Liver (tissue), 9 donors: ENCODE data around the gene AGL. TPM values are rescaled to one million over a fixed set of nuclear protein-coding genes. Genes with fewer than 3 reads are reported as not detected.
A peak's percentile ranks its signal among the peaks of the same experiment; 100 is the strongest.

Experiments
- DNase-seq: peaks from one replicate; pipeline ENCODE4 v3.0.0-alpha.2; 2017; ENCODE audit warnings: low spot score
- H3K27ac ChIP-seq, 2 donors: one replicate each; pipeline ENCODE4 v1.7.0; 2013; ENCODE audit warnings: inconsistent platforms in 2 of 2, low read length in 2 of 2, control low read depth in 1 of 2, low read depth in 1 of 2, mild to moderate bottlenecking in 1 of 2
- H3K27me3 ChIP-seq, 4 donors: one replicate each; pipeline versions ENCODE4 v1.6.1 to v1.7.0; 2013; ENCODE audit warnings: low read length in 3 of 4, inconsistent platforms in 1 of 4, mild to moderate bottlenecking in 1 of 4, moderate library complexity in 1 of 4; ENCODE audit not compliant: control insufficient read depth in 4 of 4, insufficient read depth in 4 of 4
- H3K36me3 ChIP-seq, 4 donors: one replicate each; pipeline versions ENCODE4 v1.6.1 to v1.7.0; 2013; ENCODE audit warnings: low read length in 3 of 4, mild to moderate bottlenecking in 3 of 4, low read depth in 1 of 4, moderate library complexity in 1 of 4; ENCODE audit not compliant: control insufficient read depth in 4 of 4, insufficient read depth in 3 of 4
- H3K4me1 ChIP-seq, 4 donors: one replicate each; pipeline versions ENCODE4 v1.6.1 to v1.7.0; 2013; ENCODE audit warnings: low read length in 3 of 4, mild to moderate bottlenecking in 3 of 4, moderate library complexity in 1 of 4; ENCODE audit not compliant: control insufficient read depth in 4 of 4, insufficient read depth in 4 of 4
- H3K4me3 ChIP-seq, 3 donors: one replicate each; pipeline versions ENCODE4 v1.6.1 to v1.7.0; 2013; ENCODE audit warnings: low read length in 3 of 3, control low read depth in 1 of 3, low read depth in 1 of 3, mild to moderate bottlenecking in 1 of 3
- H3K9ac ChIP-seq, 2 donors: one replicate each; pipeline ENCODE4 v1.7.0; 2013; ENCODE audit warnings: low read length in 2 of 2, mild to moderate bottlenecking in 2 of 2, moderate library complexity in 2 of 2, control low read depth in 1 of 2, low read depth in 1 of 2
- H3K9me3 ChIP-seq, 4 donors: one replicate each; pipeline versions ENCODE4 v1.6.1 to v1.7.0; 2013; ENCODE audit warnings: low read length in 3 of 4; ENCODE audit not compliant: control insufficient read depth in 4 of 4
- ATF3 ChIP-seq: IDR thresholded peaks from 2 replicates; pipeline ENCODE4 v1.6.1; 2016; ENCODE audit warnings: antibody characterized with exemption
- CTCF ChIP-seq: fragments of 150-350 bp; IDR thresholded peaks from 2 replicates; pipeline ENCODE4 v1.5.1; 2017; ENCODE audit warnings: improper control_type of control experiment, low read depth, low read length; ENCODE audit not compliant: missing input control
- EGR1 ChIP-seq, 2 donors: IDR thresholded peaks; 2 replicates each; pipeline ENCODE4 v1.6.1; 2016 to 2018; ENCODE audit warnings: antibody characterized with exemption in 2 of 2, low read depth in 2 of 2
- FOXA1 ChIP-seq: IDR thresholded peaks from 2 replicates; pipeline ENCODE4 v1.6.1; 2016; ENCODE audit warnings: antibody characterized with exemption
- FOXA2 ChIP-seq: IDR thresholded peaks from 2 replicates; pipeline ENCODE4 v1.6.1; 2016; ENCODE audit warnings: antibody characterized with exemption
- GABPA ChIP-seq, 2 donors: IDR thresholded peaks in 1 of 2; conservative IDR thresholded peaks in 1 of 2; 2 replicates each; pipeline ENCODE4 v1.6.1; 2016; ENCODE audit warnings: antibody characterized with exemption in 2 of 2, mild to moderate bottlenecking in 1 of 2, moderate library complexity in 1 of 2
- HNF4A ChIP-seq, 2 donors: conservative IDR thresholded peaks; 2 replicates each; pipeline ENCODE4 v1.6.1; 2016; ENCODE audit warnings: antibody characterized with exemption in 2 of 2, mild to moderate bottlenecking in 2 of 2
- HNF4G ChIP-seq: IDR thresholded peaks from 2 replicates; pipeline ENCODE4 v1.6.1; 2016; ENCODE audit warnings: antibody characterized with exemption
- JUND ChIP-seq, 2 donors: IDR thresholded peaks; 2 replicates each; pipeline ENCODE4 v1.6.1; 2016; ENCODE audit warnings: antibody characterized with exemption in 2 of 2
- MAX ChIP-seq: IDR thresholded peaks from 2 replicates; pipeline ENCODE4 v1.6.1; 2016; ENCODE audit warnings: antibody characterized with exemption
- NR2F2 ChIP-seq: IDR thresholded peaks from 2 replicates; pipeline ENCODE4 v1.6.1; 2016; ENCODE audit warnings: antibody characterized with exemption
- RAD21 ChIP-seq, 2 donors: IDR thresholded peaks; 2 replicates each; pipeline ENCODE4 v1.6.1; 2016; ENCODE audit warnings: antibody characterized with exemption in 2 of 2, mild to moderate bottlenecking in 2 of 2
- REST ChIP-seq: IDR thresholded peaks from 2 replicates; pipeline ENCODE4 v1.6.1; 2016; ENCODE audit warnings: antibody characterized with exemption, mild to moderate bottlenecking
- RXRA ChIP-seq, 2 donors: IDR thresholded peaks; 2 replicates each; pipeline ENCODE4 v1.6.1; 2017 to 2018; ENCODE audit warnings: antibody characterized with exemption in 2 of 2, mild to moderate bottlenecking in 1 of 2
- SP1 ChIP-seq: IDR thresholded peaks from 2 replicates; pipeline ENCODE4 v1.6.1; 2018; ENCODE audit warnings: antibody characterized with exemption, mild to moderate bottlenecking
- TAF1 ChIP-seq: conservative IDR thresholded peaks from 2 replicates; pipeline ENCODE4 v1.6.1; 2016; ENCODE audit warnings: antibody characterized with exemption, mild to moderate bottlenecking
- YY1 ChIP-seq: IDR thresholded peaks from 2 replicates; pipeline ENCODE4 v1.6.1; 2016; ENCODE audit warnings: antibody characterized with exemption, mild to moderate bottlenecking
- ZBTB33 ChIP-seq: IDR thresholded peaks from 2 replicates; pipeline ENCODE4 v1.6.1; 2016; ENCODE audit warnings: antibody characterized with exemption
- WGBS: extraction: QIAGEN DNeasy Blood & Tissue Kit; methylation state at CpG from one replicate; pipeline ENCODE4 v1.1.7; 2013; 5-methylcytosine and 5-hydroxymethylcytosine counted together
- polyA plus RNA-seq, 2 donors: library from polyadenylated mRNA; stranded (reverse) in 1 of 2; unstranded in 1 of 2; fragments of 200-250 nt in 1 of 2; fragments of >200 nt in 1 of 2; fragmentation: Nextera tagmentation in 1 of 2; extraction: Ambion mirVana in 1 of 2; gene quantifications; one replicate each; pipeline versions ENCODE4 v1.2.1 to v1.2.3, GENCODE V29; 2013 to 2015
- total RNA-seq, 2 donors: library from RNA; depleted of rRNA; stranded (reverse); fragments of >200 nt; gene quantifications; one replicate each; pipeline ENCODE4 v1.2.3, GENCODE V29; 2014
- donor health status: healthy.
- donor health status: healthy.
- donor health status: healthy.
- donor health status: healthy.
- donor health status: healthy.

Gene AGL
- total RNA-seq (10 to 100 TPM; 16.9 to 78.5 TPM), polyA plus RNA-seq (10 to 100 TPM; 10.1 to 23.0 TPM)

GRCh38 chr1:99849744-99850458 lies at the start of gene AGL:
AGL (plus strand) TSS chr1:99850361; CDS start chr1:99851043, 682 bp downstream.
- Histone ChIP-seq H3K36me3 (peaks cover 0 to 4% (median 1%) of the 10 kb centered on the region in 4 donors), H3K9me3 (no peaks in the 10 kb centered on the region), H3K27ac (peak within 1 kb of the TSS; percentile 71 to 88), H3K4me1 (peaks cover 3 to 18% (median 12%) of the 10 kb centered on the region in 4 donors), H3K4me3 (peak within 1 kb of the TSS; percentile 84 to 98 (median 94)), H3K27me3 (no peaks in the 10 kb centered on the region), H3K9ac (peak within 1 kb of the TSS; percentile 87 to 93)
- TF ChIP-seq RXRA (IDR thresholded peaks at IDR 0.05) (no peak), GABPA (IDR thresholded peaks at IDR 0.05 in 1 of 2, conservative IDR thresholded peaks at IDR 0.05 in 1 of 2) (peak in 1 of 2 donors; percentile 52), ATF3 (no peak), FOXA1 (no peak), NR2F2 (no peak), MAX (no peak), EGR1 (IDR thresholded peaks at IDR 0.05; ENCODE audit: low read depth in 2 of 2) (no peak), HNF4G (no peak), TAF1 (peak; percentile 28), JUND (IDR thresholded peaks at IDR 0.05) (no peak), SP1 (no peak), RAD21 (IDR thresholded peaks at IDR 0.05) (peak; percentile 16 to 17), ZBTB33 (peak; percentile 98), FOXA2 (no peak), HNF4A (conservative IDR thresholded peaks at IDR 0.05) (no peak), CTCF (no peak), REST (peak; percentile 53), YY1 (no peak)
- 2% methylated on average over 65 of the region's 65 CpGs for WGBS
- peak; percentile 83 for DNase-seq
